ENCODE results near the gene MINDY4. TPM values are rescaled to one million over a fixed set of nuclear protein-coding genes. Genes with fewer than 3 reads are reported as not detected.
A peak's percentile ranks its signal among the peaks of the same experiment; 100 is the strongest.

Gene MINDY4
- total RNA-seq, 1 donor: 10.5 TPM

GRCh38 chr7:30915751-30916150 lies 144.5 kb downstream of the MINDY4 start:
- no peak overlapping the region for H3K27ac ChIP-seq (ENCODE audit: low read depth, low read length)
- no peak for TF ChIP-seq CTCF (IDR thresholded peaks at IDR 0.05; ENCODE audit: extremely low read depth, low read depth, low read length)
- H3K79me2 ChIP-seq (ENCODE audit: insufficient read depth, low read length): no peaks in the 10 kb centered on the region
- H3K9me3 ChIP-seq (ENCODE audit: low read depth, low read length): no peaks in the 10 kb centered on the region
- no peak overlapping the region for H3K4me3 ChIP-seq (ENCODE audit: insufficient read depth, low read length)
- peak; percentile 65 for DNase-seq (ENCODE audit: insufficient read length, low spot score, missing footprints)
- no peaks in the 10 kb centered on the region for H3K36me3 ChIP-seq (ENCODE audit: insufficient read depth, low read length)
- H4K20me1 ChIP-seq (ENCODE audit: insufficient read depth, low read length): no peaks in the 10 kb centered on the region
- H3K27me3 ChIP-seq (ENCODE audit: insufficient read depth, low read length): no peaks in the 10 kb centered on the region
- peaks cover 16% of the 10 kb centered on the region for H3K4me1 ChIP-seq (ENCODE audit: insufficient read depth, low read length)
- H3K4me2 ChIP-seq (ENCODE audit: insufficient read depth, low read length): no peak overlapping the region
- no peak overlapping the region for H2AFZ ChIP-seq (ENCODE audit: low read length)

- Histone ChIP-seq H3K4me1 (ENCODE audit: insufficient read depth, low read length) (peaks cover 21% of the 10 kb centered on the region), H2AFZ (ENCODE audit: low read length) (no peak overlapping the region), H3K27ac (ENCODE audit: low read depth, low read length) (no peak overlapping the region), H4K20me1 (ENCODE audit: insufficient read depth, low read length) (no peaks in the 10 kb centered on the region), H3K27me3 (ENCODE audit: insufficient read depth, low read length) (no peaks in the 10 kb centered on the region), H3K79me2 (ENCODE audit: insufficient read depth, low read length) (no peaks in the 10 kb centered on the region), H3K4me2 (ENCODE audit: insufficient read depth, low read length) (no peak overlapping the region), H3K9me3 (ENCODE audit: low read depth, low read length) (no peaks in the 10 kb centered on the region), H3K36me3 (ENCODE audit: insufficient read depth, low read length) (no peaks in the 10 kb centered on the region), H3K4me3 (ENCODE audit: insufficient read depth, low read length) (no peak overlapping the region)
- DNase-seq (ENCODE audit: insufficient read length, low spot score, missing footprints): peak; percentile 48
- TF ChIP-seq CTCF (IDR thresholded peaks at IDR 0.05; ENCODE audit: extremely low read depth, low read depth, low read length): no peak
Measured at GRCh38 chr7:30916255-30916654, 145.0 kb downstream of the MINDY4 start.

DNA sequence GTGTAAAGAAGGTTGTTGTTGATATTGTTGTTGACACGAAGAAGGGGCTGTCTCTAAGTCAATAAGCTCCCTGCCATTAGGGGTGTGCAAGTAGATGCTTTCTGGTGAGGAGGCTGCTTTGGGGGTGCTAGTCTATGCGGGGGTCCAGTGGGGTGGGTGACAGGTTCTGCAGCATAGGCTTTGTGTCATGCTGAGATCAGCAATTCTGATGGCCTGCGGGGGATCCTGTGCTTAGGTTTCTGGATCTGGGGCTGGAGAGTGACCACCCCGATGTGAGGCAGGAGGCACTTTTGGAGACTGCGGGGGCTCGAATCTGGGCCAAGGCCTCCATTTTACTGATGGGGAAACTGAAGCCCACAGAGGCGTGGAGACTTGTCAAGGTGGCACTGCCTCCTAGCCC lies 145.6 kb downstream of the MINDY4 start:
- H3K27ac ChIP-seq (ENCODE audit: low read depth, low read length): no peak overlapping the region
- no peak overlapping the region for H3K4me3 ChIP-seq (ENCODE audit: insufficient read depth, low read length)
- peaks cover 25% of the 10 kb centered on the region for H3K4me1 ChIP-seq (ENCODE audit: insufficient read depth, low read length)
- H3K4me2 ChIP-seq (ENCODE audit: insufficient read depth, low read length): no peak overlapping the region
- H2AFZ ChIP-seq (ENCODE audit: low read length): no peak overlapping the region
- H3K79me2 ChIP-seq (ENCODE audit: insufficient read depth, low read length): no peaks in the 10 kb centered on the region
- no peak for TF ChIP-seq CTCF (IDR thresholded peaks at IDR 0.05; ENCODE audit: extremely low read depth, low read depth, low read length)
- H3K9me3 ChIP-seq (ENCODE audit: low read depth, low read length): no peaks in the 10 kb centered on the region
- no peaks in the 10 kb centered on the region for H4K20me1 ChIP-seq (ENCODE audit: insufficient read depth, low read length)
- H3K36me3 ChIP-seq (ENCODE audit: insufficient read depth, low read length): no peaks in the 10 kb centered on the region
- peak; percentile 3 for DNase-seq (ENCODE audit: insufficient read length, low spot score, missing footprints)
- H3K27me3 ChIP-seq (ENCODE audit: insufficient read depth, low read length): no peaks in the 10 kb centered on the region

- DNase-seq (ENCODE audit: insufficient read length, low spot score, missing footprints): peak; percentile 67
- no peak for TF ChIP-seq CTCF (IDR thresholded peaks at IDR 0.05; ENCODE audit: extremely low read depth, low read depth, low read length)
- H3K4me2 ChIP-seq (ENCODE audit: insufficient read depth, low read length): no peak overlapping the region
- no peaks in the 10 kb centered on the region for H3K36me3 ChIP-seq (ENCODE audit: insufficient read depth, low read length)
- no peak overlapping the region for H3K4me3 ChIP-seq (ENCODE audit: insufficient read depth, low read length)
- no peak overlapping the region for H3K27ac ChIP-seq (ENCODE audit: low read depth, low read length)
- peaks cover 25% of the 10 kb centered on the region for H3K4me1 ChIP-seq (ENCODE audit: insufficient read depth, low read length)
- H3K27me3 ChIP-seq (ENCODE audit: insufficient read depth, low read length): no peaks in the 10 kb centered on the region
- no peaks in the 10 kb centered on the region for H3K79me2 ChIP-seq (ENCODE audit: insufficient read depth, low read length)
- H2AFZ ChIP-seq (ENCODE audit: low read length): no peak overlapping the region
- no peaks in the 10 kb centered on the region for H3K9me3 ChIP-seq (ENCODE audit: low read depth, low read length)
- H4K20me1 ChIP-seq (ENCODE audit: insufficient read depth, low read length): no peaks in the 10 kb centered on the region
Measured at GRCh38 chr7:30917216-30917893, 146.1 kb downstream of the MINDY4 start.
